Renal cortex interstitium (tissue), 11 donors: Measurements from ENCODE around the gene ENTR1. TPM values are rescaled to one million over a fixed set of nuclear protein-coding genes. Genes with fewer than 3 reads are reported as not detected.
A peak's percentile ranks its signal among the peaks of the same experiment; 100 is the strongest.

Source experiments
- DNase-seq, 11 donors: peaks; one replicate each; pipeline ENCODE4 v3.0.0-alpha.2; 2013; ENCODE audit warnings: low read depth in 9 of 11, low spot score in 4 of 11; ENCODE audit errors: extremely low read depth in 1 of 11
- polyA plus RNA-seq, 3 donors: library from polyadenylated mRNA; unstranded; fragments of 120-200 nt; gene quantifications; one replicate each; pipeline ENCODE4 v1.2.1, GENCODE V29; 2013; ENCODE audit not compliant: insufficient read length in 3 of 3

Gene ENTR1
- polyA plus RNA-seq, 3 donors = 45.3 to 60.6 (median 48.1) TPM

DNA sequence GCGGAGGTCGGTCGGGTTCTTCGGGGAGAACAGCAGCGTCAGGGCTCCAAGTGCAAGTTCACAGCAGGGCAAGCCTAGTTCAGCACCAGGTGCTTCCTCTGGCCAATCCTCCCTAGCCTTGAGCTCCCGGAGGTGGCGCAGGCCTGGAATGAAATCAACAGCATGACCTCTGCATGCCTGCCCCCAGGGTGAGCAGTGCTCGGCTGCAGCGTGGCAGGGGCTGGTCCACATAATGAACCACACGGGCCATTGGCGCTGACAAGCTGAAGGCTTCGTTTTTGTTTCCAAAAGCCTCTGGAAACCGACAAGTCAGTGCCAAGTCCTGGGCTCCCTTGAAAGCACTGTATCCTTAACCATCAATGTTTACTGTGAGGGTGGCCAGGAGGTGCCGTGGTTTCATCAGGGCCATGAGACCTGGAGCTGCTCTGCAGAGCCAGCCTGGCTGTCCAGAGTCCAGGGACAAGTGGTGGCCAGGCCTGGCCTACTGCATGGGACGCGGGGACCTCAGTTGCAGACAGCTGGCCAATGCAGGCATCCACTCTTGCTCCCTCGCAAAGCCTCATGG, 31.3 kb upstream of the ENTR1 start:
- no peak for DNase-seq

DNA sequence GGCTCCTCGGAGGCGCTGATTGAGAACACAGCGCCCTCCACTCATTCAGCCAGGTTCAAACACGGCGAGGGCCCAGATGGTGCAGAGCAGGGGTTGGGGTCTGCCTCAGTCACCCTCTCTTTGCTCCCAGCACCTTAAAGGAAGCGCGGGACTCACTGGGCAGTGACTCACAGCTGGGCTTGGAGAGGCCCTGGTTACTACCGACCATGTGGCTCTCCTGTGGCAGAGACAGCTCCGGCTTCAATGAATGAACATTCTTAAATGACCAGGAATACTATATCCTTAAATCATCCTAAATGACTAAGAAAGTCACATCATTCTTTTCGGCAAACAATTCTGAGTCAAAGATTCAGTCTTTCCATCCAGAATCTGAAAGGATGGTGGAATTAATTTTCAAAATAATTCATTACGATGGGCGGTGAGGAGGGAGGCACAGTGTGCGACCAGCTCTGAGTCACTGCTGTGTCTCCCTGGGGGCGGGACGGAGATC, 30.8 kb upstream of the ENTR1 start:
- no peak for DNase-seq

DNA sequence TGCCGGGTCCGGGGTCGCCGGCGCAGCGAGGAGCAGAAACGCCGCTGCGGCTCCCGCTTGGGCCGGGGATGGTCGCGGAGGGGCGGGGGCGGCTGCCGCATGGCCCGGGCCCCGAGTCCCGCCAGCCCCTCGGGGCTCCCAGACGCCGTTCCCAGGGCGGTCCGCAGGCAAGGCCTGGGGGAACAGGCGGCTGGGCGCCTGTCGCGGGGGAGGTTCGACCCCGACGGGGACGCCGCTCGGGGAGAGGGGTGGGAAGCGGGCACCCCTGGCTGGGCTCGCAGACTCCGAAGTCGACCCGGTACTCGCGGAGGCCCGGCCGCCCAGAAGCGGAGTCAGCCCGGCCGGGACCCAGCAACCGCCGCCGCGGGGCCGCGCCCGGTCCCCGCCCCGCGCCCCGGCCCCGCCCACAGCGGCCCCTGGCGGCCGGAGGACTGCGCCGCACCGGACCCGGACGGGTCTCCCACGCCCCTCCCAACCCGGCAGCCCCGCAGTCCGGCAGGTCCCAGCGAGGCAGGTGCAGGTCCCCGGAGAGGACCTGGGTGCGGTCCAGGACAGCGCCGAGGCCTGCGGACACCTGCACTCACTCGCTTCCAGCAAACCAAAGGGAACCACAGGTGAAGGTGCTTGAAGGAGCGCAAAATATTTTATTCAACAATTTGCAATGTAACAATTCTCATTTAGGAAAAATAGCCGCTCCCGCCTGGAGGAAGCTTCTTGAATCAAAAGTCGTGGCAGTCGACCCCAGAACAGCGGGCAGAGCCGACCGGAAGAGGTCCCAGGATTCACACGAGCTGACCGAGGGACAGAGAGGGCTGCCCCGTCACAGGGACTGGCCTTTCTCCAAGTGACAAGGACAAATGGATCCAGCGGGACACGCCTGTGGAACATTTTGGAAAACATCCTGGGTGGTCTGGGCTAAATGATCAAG, 29.3 kb upstream of the ENTR1 start, which contains the start of gene INPP5E:
Gene INPP5E (minus strand): TSS at position 365 of the 928 bp plus-strand sequence. CDS start 426 bp downstream, outside the sequence.
- DNase-seq = peak; percentile 24 to 77 (median 60)

DNA sequence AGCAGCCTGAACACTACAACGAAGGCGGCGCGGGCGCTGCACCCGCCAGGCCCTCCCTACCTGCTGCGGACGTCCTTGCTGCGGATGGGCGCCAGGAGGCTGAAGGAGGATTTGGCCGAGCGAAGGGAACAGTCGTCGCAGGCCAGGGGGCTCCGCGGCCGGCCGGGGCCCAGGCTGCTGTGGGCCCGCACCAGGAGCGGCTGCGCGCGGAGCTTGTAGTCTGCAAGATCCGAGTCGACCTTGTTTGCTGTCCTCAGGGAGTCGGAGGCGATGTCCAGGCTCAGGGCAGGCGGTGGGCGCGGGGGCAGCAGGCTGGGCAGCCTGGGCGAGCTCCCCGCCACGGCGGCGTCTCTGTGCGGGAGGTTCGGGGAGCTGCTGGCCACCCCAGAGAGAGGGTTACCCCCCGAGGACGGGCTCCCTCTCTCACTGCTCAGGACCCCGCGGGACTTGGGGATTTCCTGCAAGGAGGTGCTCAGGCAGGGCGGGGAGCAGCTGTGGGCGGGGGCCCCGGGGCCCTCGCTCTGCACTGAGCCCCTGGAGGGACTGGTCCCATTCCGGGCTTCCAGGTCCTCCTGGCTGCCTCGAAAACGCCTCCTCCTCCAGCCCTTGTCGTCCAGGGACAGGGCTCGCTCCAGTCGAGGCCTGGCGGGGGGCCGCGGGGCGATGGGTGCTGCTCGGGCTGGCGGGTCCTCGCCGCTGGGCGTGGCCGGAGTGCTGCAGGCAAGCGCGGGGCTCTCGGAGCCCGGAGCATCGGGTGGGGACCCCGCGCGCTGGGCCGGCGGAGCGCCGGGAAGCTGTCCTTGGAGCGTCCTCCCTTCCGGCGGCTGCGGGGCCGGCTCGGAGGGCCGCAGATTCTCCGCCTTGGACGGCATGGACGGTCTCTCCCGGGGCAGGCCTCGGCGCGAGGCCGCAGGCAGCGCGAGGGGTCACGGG, 28.4 kb upstream of the ENTR1 start:
- DNase-seq = peak in 2 of 11 donors; percentile 2 to 12

DNA sequence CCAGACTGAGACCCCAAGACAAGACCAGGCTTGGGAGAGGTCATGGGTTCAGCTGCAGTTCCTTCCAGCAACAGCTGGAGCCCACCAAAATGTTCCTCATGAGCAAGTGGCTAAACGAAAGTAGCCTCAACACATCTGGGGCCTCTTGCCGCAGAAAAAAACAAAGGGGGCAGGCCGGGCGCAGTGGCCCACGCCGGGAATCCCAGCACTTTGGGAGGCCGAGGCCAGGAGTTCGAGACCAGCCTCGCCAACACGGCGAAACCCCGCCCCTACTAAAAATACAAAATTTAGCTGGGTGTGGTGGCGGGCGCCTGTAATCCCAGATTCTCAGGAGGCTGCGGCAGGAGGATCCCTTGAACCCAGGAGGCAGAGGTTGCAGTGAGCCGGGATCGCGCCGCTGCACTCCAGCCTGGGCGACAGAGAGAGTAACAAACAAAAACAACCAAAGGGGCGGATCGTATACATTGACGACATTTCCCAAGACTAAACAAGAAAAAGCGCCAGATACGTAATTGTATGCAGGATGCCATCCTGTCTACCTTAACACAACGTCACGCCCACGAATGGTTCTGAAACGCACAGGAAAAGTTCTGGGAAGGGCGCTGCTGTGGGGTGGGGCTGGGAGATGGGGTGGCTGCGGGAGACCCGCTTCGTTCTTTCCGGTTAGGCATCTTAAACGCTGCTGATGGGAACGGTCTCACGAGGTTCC, 27.6 kb upstream of the ENTR1 start:
- peak in 1 of 11 donors; percentile 2 for DNase-seq

DNA sequence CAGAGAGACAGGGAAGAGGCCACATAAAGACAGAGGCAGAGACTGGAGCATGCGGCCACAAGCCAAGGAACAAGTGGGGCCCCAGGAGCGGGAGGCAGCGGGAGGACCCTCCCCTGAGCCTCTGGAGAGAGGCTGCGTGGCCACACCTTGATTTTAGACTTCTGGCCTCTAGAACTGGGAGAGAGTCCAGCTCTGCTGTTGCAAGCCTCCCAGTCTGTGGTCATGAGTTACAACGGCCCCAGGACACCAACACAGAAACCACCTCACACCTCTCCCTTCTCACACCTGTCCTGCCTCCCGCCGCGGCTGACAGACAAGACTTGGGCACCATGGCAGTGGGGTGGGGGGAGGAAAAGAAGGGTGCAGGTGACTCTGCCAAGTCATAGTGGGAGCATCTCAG, 27.0 kb upstream of the ENTR1 start:
- no peak for DNase-seq

DNA sequence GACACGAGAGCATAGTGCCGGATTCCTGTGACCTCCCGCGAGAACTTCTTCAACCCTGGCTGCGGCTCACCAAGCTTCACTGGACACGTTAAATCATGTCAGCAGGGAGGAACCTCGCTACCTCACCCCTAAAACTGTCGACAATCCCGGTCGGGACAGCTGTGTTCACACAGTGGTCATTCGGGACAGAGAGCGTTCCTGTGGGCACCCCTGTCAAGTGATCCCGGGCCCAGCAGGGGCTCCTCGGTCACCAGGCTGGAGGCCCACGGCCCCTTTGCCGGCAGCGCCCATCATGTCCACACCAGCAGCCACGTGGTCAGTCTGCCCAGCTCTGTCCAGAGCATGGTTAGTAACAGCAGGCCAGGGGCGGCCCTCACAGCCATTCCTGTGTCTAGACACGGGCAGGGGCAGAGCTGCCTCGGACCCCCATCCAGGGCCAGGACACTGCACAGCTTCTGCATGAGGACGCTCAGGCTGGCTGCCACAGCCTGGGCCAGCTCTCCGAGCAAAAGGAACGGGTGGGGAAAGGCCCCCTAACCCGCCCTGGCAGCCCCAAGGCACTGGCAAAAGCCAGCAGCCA, 25.7 kb upstream of the ENTR1 start:
- DNase-seq = no peak

DNA sequence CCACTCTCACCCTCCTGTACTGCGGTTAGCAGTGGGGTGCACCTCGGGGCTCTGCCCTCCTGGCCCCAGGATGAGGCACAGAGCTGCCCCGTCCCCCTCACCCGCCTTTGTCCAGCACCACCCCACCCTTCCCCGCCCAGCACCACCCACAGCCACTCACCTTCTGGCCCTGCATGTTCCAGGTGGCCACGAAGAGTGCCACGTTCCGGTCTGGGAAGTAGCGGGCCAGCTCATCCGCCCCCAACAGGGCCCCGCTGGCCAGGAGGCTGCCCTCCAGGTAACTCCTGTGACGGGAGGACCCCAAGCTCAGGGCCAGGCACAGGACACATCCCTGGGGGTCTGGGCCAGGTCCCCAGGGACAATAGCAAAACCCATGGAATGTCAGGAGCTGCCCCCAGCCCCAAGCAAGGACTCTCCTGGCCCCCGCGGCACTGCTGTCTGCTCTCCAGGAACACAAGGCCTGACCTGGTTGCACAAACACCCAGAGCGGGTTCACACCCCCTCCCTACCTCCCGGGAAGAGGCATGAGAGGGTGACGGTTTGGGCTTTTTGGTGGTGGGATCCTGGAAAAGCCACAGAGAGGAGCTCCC, 24.3 kb upstream of the ENTR1 start:
- DNase-seq = no peak

DNA sequence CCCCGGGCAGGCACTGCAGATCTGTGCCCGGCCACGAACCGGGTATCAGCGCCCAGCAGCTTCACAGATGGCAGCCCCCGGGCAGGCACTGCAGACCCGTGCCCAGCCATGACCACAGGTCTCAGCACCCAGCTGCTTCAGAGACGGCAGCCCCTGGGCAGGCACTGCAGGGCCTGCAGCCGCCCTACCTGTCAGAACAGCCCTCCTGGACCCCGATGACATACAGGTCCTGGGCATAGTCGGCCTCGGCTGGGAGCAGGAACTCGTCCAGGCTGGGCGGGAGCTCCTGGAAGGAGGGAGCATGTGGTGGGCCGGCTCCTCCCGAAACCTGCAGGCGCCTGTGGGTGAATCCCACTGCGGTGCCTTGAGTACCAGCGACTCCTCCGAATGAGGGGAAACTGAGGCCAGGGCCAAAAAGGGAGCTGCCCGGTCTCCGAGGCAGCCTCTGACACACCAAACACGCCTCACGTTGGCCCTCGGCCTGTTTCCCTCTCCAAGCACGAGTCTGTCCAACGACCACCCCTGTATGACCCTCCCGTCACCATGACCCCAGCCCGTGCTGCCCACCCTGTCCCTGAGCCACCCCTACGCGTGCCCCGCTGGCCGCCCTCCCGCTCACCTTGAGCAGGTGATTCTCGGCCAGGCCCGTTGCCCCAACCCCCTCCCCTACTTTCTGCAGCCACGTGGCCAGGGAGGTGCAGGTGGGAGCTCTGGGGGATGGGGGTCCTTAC, 23.6 kb upstream of the ENTR1 start:
- no peak for DNase-seq

DNA sequence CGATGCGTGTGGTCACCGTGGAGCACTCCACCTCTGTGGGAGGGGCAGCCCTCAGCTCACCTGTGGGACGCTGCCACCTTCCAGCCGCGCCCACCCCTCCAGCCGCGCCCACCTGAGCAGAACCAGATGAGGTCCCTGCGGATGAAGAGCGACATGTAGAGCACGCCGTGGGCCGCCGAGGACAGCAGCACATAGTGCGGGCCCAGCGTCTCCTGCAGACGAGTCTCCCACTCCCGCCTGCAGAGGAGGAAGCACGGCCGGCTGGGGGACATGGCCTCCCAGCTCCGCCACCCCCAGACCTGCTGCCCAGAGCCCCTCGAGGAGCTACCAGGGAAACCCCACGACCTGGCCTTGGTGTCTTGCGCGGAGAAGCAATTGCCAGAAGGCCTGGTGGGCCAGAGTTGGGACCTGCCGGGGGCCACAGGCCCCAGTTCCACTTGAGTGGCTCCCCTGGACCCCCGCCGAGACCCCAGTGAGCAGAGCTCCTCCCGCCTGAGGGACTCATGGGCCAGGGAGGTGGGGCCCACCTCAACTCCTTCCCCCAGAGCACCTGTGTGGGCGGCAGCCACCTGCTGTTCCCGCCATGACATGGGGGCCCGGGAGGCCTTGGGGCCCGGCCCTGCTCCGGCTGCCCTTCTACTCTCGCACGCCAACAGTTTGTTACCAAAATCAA, 22.8 kb upstream of the ENTR1 start:
- DNase-seq = no peak

DNA sequence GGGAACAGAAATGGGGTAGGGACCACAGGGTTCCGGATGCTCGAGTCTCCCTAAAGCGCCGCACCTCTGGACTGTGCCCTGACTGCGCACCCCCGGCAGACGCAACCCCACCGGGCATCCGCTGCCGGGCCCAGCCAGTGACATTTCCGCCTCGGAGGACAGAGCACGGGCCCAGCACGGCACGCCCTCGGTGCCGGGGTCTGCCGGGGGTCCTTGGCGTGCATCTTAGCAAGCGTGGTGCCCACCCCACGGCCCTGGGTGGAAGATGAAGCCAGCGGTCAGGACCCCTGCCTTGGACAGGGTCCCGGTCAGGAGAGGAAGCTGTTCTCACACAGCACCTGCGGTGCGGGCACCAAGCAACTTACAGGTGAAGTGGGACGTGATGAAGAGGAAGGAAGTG, 22.2 kb upstream of the ENTR1 start:
- DNase-seq = no peak

DNA sequence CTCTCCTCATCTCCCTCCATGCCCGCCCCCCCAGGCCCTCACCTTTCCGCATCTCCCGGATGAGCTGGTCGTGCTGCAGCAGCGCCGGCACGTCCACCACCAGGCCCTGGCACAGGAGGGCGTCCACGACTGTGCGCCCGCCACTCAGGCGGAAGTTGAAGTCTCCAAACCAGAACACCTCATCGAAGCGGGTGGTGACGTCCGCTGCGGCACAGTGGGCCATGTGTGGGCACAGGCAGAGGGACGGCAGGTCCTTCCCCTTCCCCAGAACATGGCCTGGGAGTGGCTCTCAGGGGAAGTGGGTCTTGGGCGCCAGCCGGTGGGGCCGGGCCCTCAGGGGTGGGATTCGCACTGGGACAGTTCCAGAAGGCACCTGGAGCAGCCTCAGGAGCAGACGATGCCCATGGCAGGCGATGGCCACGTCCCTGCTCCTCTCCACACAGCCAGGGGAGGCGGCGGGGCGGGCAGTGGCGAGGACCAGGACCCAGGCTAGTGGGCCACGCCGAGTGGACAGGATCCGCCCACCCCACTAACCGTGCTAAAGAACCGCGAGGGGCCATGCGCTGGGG, 21.5 kb upstream of the ENTR1 start:
- no peak for DNase-seq

DNA sequence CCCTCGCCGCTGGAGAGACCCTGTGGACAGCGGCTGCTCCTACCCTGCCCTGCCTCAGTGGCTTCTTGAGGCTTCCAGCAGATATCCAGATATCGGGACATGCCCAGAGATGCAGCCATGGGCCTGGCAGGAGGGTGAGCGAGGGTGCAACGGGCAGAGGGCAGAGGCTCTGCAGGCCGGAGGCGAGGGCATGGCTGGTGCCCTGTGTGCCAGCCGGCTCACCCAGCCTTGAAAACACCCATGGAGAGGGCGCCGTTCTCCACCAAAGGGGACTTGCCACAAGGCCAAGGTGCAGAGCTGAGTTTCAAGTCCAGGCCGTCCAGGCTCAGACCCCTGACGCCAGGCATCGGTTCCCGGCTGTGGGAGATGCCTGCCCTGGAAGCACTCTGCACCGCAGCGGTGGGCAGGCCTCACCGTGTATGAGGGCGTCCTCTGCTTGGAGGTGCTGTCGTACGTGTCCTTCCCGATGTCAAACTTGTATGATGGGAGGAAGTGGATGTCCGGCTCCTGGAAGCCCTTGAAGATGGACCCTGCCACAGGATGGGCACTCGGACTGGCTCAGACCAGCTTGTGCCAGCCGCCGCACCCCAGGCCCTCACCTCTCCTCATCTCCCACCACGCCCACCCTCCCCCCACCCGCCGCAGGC, 20.3 kb upstream of the ENTR1 start:
- DNase-seq = no peak

DNA sequence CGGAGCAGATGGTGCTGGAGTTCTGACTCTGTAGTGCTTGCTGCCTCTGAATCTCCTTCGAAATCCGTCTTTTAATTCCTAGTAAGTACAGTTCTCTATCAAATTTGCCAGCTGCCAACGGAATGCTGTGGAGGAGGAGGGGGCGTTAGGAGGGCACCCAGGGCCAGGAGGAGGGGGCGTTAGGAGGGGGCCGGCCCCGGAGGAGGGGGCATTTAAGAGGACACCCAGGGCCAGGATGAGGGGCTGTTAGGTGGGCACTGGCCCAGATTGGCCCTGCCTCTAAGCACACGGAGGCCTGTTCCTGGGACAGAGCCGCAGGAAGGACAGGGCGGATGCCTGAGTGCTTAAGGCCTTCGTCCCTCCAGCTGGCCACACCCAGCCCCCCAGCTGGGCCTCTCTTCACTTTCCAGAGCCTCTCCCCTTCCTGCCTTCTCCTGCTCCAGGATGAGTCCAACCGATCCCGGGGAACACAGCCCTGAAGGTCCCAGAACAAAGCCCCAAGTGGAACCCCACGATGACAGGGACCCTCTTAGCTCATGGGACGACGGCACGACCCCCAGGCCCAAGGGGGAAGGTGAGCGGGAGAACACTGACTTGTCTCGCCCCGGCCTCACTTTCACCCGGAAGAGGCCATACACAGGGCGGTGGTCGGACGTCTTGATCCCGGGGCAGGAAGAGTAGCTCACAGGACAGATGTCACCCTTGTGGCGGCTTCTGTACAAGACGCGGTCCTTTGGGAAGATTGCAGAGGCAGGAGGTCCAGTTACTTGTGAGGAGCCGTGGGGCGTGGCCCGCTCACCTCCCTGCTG, 19.5 kb upstream of the ENTR1 start:
- DNase-seq = no peak

DNA sequence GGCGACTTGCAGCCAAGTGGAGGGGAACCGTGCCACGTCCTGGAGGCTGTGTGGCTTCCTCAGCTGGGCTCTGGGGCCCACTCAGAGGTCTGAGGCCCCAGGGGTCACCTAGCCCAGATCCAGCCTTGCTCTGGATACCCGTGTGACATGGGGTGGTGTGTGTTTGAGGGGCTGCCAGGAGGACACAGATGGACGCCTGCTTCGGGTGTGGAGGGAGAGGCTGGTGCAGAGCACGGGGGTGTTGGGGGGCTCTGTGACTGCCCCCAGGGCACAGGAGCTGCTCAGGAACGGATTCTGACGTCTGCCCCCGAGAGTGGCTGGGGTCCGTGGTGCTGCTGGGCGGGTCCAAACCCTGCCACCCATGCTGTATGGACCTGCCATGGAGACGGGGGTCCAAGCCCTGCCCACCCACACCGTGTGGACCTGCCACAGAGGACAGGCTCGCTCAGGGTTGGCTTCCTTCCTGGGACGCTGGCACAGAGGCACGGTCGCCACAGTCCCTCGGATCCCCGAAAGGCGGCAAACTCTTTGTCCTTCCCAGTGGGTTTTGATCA, 18.7 kb upstream of the ENTR1 start:
- no peak for DNase-seq
